NCI-H510A treated with DMSO at 0.1 percent for 48 hours (cell line): ENCODE measurements around the gene ZBTB11.
"Not testable (repeated sequence)": the region's sequence is repeated elsewhere in the genome, so short reads cannot be mapped to it uniquely, and the experiment has no call there.

Experiments used
- DNase-seq: peaks from one replicate; lab custom pipeline; 2025; lab: John Stamatoyannopoulos, UW

The ZBTB11 gene

GRCh38 chr3:101676765-101677435, at the start of gene ZBTB11:
TSS of gene ZBTB11 (minus strand) at chr3:101677132. CDS start at chr3:101676914, 218 bp downstream.
- DNase-seq = no peak

- no peak for DNase-seq
Observed at GRCh38 chr3:101725890-101726275, 49.0 kb upstream of the ZBTB11 start.

GRCh38 chr3:101725194-101725889, 48.4 kb upstream of the ZBTB11 start:
- no peak for DNase-seq

- DNase-seq = peak; percentile 85
Observed at GRCh38 chr3:101724329-101725193, 47.6 kb upstream of the ZBTB11 start, which contains the start of gene CEP97. TSS of gene CEP97 (plus strand) at chr3:101724614. CDS start at chr3:101724677, 63 bp downstream.

- no peak for DNase-seq
Observed at GRCh38 chr3:101722394-101723173, 45.7 kb upstream of the ZBTB11 start.

- no peak for DNase-seq
Observed at GRCh38 chr3:101720851-101721840, 44.2 kb upstream of the ZBTB11 start.

GRCh38 chr3:101719604-101720185, 42.8 kb upstream of the ZBTB11 start:
- DNase-seq = no peak

GRCh38 chr3:101718455-101718854, 41.5 kb upstream of the ZBTB11 start:
- no peak for DNase-seq

- no peak for DNase-seq
Observed at GRCh38 chr3:101709126-101709525, 32.2 kb upstream of the ZBTB11 start.

- not testable (repeated sequence) for DNase-seq
Observed at GRCh38 chr3:101704639-101705038, 27.7 kb upstream of the ZBTB11 start.

GRCh38 chr3:101703169-101703568, 26.2 kb upstream of the ZBTB11 start:
- DNase-seq = no peak

GRCh38 chr3:101702726-101703125, 25.8 kb upstream of the ZBTB11 start:
- no peak for DNase-seq

- no peak for DNase-seq
Observed at GRCh38 chr3:101701696-101702634, 25.0 kb upstream of the ZBTB11 start.

GRCh38 chr3:101695779-101696372, 18.9 kb upstream of the ZBTB11 start:
- no peak for DNase-seq

GRCh38 chr3:101694836-101695235, 17.9 kb upstream of the ZBTB11 start:
- DNase-seq = not testable (repeated sequence)

- DNase-seq = not testable (repeated sequence)
Observed at GRCh38 chr3:101693540-101693939, 16.6 kb upstream of the ZBTB11 start.

- not testable (repeated sequence) for DNase-seq
Observed at GRCh38 chr3:101691685-101692671, 15.0 kb upstream of the ZBTB11 start.
